Fibroblast of skin of left biceps (primary cell): ENCODE results near the gene CFAP90.

Source experiments
- DNase-seq, 2 experiments: peaks; one replicate each; pipeline ENCODE4 v3.0.0-alpha.2; 2013; ENCODE audit warnings: low read depth in 2 of 2

Gene CFAP90

GRCh38 chr5:7868427-7868772, 17.5 kb upstream of the CFAP90 start:
- DNase-seq, result no peak

- no peak for DNase-seq
These were observed 16.3 kb upstream of the CFAP90 start for GRCh38 chr5:7867260-7867659.

GRCh38 chr5:7866196-7866595, 15.3 kb upstream of the CFAP90 start:
- no peak for DNase-seq

GRCh38 chr5:7857926-7858632, 7.1 kb upstream of the CFAP90 start:
- no peak for DNase-seq

- no peak for DNase-seq
These were observed 6.4 kb upstream of the CFAP90 start for GRCh38 chr5:7857361-7857760.

DNA sequence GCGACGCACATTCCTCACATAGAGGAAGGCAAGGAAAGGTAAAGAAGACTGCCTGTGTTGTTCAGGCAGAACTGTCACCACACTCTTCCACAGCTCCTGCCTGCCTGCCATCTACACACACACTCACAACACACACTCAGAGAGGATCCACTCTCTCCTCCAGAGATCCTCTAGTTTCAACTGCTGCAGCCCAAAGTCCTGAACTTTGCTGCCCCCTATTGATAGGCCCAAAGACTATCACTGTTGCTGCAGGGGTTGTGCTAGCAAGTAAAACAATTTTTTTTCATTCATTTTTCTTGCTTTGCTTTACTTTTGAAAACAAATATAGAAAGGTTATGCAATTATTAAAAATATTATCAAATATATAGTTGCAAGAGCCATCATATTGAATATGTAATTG, 5.9 kb upstream of the CFAP90 start:
- no peak for DNase-seq

- no peak for DNase-seq
These were observed 4.7 kb upstream of the CFAP90 start for GRCh38 chr5:7855611-7856010.

DNA sequence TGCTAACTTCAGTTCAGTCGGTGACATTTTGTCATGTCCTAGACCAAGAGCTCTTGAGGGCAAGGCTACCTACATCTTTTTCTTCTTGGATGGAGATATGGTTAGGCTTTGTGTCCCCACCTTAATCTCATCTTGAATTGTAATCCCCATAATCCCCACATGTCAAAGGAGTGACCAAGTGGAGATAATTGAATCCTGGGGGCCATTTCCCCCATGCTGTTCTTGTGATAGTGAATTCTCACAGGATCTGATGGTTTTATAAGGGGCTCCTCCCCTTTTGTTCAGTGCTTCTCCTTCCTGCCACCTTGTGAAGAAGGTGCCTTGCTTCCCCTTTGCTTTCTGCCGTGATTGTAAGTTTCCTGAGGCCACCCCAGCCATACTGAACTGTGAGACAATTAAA, 2.1 kb upstream of the CFAP90 start:
- DNase-seq, result no peak

- DNase-seq, result no peak
These were observed 1.6 kb upstream of the CFAP90 start for GRCh38 chr5:7852542-7852941.

GRCh38 chr5:7851617-7852289, 820 bp upstream of the CFAP90 start:
- no peak for DNase-seq

DNA sequence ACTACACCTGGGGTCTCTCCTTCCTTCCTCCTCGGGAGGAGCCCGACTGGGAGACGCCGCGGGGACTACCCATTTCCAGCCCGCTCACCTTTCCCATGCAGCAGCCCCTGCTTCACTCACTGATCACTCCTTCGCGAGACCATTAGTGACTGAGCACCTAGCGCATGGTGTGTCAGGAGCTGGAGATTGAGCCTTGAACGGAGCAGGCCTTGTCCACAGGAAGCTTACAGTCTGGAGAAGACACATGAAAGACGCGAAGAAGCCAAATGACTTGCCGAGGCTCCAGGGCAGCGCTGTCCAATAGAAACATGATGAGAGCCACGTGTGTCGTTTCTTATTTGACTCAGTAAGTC, 283 bp upstream of the CFAP90 start:
- no peak for DNase-seq

DNA sequence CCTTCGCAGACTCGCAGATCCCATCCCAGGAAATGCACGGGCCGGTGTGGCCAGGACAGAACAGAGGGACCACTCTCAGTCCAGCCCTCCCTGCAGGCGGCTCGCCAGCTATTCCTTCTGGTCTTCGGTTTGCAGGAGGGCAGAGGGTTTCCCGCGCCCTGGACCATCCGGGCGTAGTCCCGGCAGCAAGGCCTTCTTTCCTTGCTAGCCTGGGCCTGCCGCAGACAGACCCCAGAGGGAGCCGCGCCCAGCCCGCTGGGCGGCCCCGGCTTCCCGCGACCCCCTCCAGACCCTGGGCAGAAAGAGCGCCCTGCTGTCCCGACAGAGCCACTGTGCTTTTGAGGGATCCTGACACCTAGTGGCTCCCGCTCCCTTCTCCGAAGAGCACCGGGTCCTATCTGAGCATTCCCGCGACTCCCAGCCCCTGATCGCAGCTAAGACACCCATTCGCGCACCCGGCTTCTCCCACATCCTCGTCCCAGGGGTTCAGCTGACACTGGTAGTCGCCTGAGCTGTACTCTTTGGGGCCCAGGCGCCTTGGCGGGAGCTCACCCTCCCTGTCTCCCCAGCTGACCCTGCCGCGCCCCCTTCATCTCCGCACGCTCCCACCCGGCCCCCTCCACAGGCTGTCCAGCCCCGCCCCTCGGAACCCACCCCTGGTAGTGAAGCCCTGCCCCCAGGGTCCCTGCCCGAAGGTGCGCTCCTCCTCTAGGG, 1.1 kb downstream of the CFAP90 start:
- no peak for DNase-seq

DNA sequence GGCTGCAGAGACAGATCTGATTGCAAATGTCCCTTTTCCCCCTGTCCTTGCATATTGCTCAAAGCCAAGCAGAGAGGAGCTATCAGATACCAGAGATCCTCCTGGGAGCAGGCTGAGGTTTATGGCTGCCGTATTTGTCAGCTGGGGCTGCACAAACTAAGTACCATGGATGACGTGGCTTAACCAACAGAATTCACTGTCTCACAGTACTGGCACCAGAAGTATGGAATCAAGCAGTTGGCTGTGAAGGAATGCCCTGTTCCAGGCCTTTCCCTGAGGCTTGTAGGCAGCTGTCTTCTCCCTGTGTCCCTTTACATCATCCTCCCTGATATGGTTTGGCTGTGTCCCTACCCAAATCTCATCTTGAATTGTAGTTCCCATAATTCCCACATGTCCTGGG, 2.6 kb downstream of the CFAP90 start:
- no peak for DNase-seq

GRCh38 chr5:7846327-7846726, 4.6 kb downstream of the CFAP90 start:
- no peak for DNase-seq

DNA sequence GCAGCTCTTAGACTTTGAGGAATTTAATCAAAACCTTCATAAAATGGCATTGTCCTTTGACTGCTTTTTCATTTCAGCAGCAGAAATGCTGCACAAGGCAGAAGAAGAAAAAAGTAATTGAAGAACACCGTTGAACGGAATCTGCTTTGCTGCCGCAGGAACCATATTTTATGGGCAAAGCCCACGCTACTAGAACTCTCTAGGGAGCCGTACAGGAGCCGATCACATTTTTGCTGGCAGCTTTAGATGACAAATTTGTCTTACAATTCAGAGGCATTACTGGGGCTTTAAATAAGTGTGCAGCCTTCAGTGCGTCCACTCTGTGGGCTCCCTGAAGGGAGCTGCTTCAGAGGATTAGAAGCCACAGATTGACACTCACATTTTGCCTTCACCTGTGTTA, 5.4 kb downstream of the CFAP90 start:
- DNase-seq, result no peak

GRCh38 chr5:7844901-7845300, 6.0 kb downstream of the CFAP90 start:
- no peak for DNase-seq

DNA sequence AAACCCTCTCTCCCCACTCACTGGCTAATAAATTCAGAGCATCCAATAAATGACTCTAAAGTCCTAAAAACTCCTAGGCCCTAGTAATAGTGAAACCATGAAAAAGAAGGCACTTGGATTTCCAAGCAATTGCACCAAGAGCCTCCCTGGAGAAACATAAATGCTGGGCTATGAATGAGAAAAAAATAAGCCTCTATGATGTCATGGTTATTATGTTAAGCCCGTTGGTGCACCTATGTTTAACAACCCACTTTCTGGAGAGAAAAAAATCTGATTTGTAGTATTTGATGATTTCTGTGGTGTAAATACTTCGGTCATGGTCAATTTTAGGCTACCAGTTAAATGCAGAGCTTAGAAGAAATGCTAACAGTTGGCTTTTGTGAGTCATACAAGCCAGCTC, 8.4 kb downstream of the CFAP90 start:
- no peak for DNase-seq

GRCh38 chr5:7837403-7837802, 13.5 kb downstream of the CFAP90 start:
- DNase-seq, result no peak

- DNase-seq, result no peak
These were observed 16.0 kb downstream of the CFAP90 start for GRCh38 chr5:7834982-7835381.

DNA sequence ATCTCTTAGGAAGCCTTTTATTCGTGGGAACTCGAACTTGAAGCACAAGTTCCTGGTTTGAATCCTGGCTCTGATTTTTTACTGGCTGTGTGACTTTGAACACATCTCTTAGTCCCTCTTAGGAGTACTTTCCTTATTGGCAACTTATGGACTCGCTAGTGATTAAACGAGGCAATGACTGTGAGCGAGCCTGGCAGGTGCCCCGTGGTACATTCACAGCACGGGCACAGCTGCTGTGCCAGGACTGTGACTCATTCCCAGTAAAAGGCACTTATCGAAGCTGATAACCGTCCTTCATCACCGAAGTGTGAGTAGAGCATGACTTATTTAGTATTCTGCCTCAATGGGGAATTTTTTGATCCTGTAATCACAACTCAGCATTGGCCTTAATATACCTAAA, 22.7 kb downstream of the CFAP90 start:
- no peak for DNase-seq

DNA sequence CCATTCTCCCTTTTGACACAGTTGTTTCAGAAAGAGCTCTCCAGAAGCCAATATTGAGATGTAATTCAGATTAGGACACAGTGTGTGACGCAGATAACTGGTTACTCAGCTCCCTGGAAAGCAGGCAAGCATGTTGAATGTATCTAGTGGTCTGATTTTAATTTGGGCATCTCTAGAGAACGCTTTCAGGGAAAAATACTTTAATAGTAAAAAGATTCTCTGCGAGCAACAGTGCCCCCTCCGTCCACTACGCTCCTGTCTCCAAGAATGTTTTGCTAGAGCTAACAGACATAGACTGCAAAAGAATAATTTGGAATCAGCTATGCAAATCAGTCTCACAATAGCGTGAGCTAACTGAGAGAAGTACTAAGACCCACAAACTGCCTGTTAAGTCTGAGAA, 23.3 kb downstream of the CFAP90 start:
- DNase-seq, result no peak

DNA sequence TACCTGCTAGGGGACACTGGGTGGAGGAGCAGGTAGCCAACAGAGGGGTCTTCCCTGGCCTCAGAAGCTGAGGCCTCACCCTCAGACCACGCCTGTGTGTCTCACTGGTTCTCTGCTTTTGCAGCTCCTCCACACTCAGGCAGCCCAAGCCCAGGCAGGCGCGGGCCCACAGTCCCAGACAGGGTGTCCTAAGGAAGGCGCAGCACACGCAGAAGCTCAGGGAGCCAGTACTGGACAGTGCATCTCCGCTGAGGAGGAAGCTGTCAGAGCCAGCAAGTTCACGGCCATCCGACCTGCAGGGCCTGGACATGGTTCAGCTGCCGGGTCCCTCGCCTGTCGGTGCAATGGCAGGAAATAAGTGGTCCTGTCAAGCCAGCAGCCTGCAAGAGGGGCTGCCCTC, 25.3 kb downstream of the CFAP90 start:
- DNase-seq, result no peak

- no peak for DNase-seq
These were observed 25.9 kb downstream of the CFAP90 start for GRCh38 chr5:7824995-7825394.
